Ovary (tissue), 9 donors: Measurements from ENCODE around the gene UPP2. TPM values are rescaled to one million over a fixed set of nuclear protein-coding genes. Genes with fewer than 3 reads are reported as not detected.

ENCODE experiments used
- DNase-seq, 5 donors: peaks; one replicate each; pipeline ENCODE4 v3.0.0-alpha.2; 2019 to 2020
- H3K27ac ChIP-seq, 2 donors: fragments of 200-600 bp; one replicate each; pipeline versions ENCODE4 v1.5.1 to v1.8.0; 2019 to 2022
- H3K27me3 ChIP-seq: fragments of 200-600 bp; one replicate; pipeline ENCODE4 v1.8.0; 2022
- H3K36me3 ChIP-seq: fragments of 200-600 bp; sonication (generic); one replicate; pipeline ENCODE4 v1.5.1; 2019
- H3K4me1 ChIP-seq: one replicate; pipeline ENCODE4 v1.8.1; 2013; ENCODE audit warnings: mild to moderate bottlenecking, moderate library complexity; ENCODE audit not compliant: insufficient read depth
- H3K4me3 ChIP-seq: fragments of 200-600 bp; sonication (generic); one replicate; pipeline ENCODE4 v1.5.1; 2017
- H3K9me3 ChIP-seq, 2 donors: fragments of 200-600 bp in 1 of 2; sonication (generic) in 1 of 2; one replicate each; pipeline versions ENCODE4 v1.5.1 to v1.8.1; 2013 to 2019; ENCODE audit warnings: mild to moderate bottlenecking in 1 of 2, moderate library complexity in 1 of 2
- CTCF ChIP-seq, 3 donors: fragments of 450-650 bp in 2 of 3; fragments of 200-600 bp in 1 of 3; IDR thresholded peaks; one replicate each; pipeline versions ENCODE4 v1.5.1 to v1.8.0; 2016 to 2022; ENCODE audit warnings: antibody characterized with exemption in 3 of 3, mild to moderate bottlenecking in 1 of 3
- EP300 ChIP-seq: sonication (generic); formaldehyde crosslinking; IDR thresholded peaks from one replicate; pipeline ENCODE4 v1.6.1; 2017; ENCODE audit warnings: antibody characterized with exemption
- POLR2A ChIP-seq: fragments of 450-650 bp; IDR thresholded peaks from one replicate; pipeline ENCODE4 v1.6.1; 2017; ENCODE audit warnings: antibody characterized with exemption, mild to moderate bottlenecking, moderate library complexity
- WGBS, 3 donors: extraction: QIAGEN DNeasy Blood & Tissue Kit in 1 of 3; methylation state at CpG; one replicate each; pipeline versions ENCODE4 v1.1.5 to v1.1.7; 2013 to 2017; 5-methylcytosine and 5-hydroxymethylcytosine counted together
- intact Hi-C, 4 donors: fragments of 100-400 bp; cut with DNase I; formaldehyde crosslinking; loops; one replicate each; pipeline versions ENCODE4 v1.11.0 to v1.15.1; 2022 to 2023
- polyA plus RNA-seq, 2 donors: library from polyadenylated mRNA; stranded (reverse); fragments of 200-250 nt in 1 of 2; fragments of 350-450 nt in 1 of 2; fragmentation: Illumina TruSeq in 1 of 2; extraction: RNeasy Lipid Tissue Mini Kit (QIAGEN cat#74804) in 1 of 2; gene quantifications; one replicate each; pipeline ENCODE4 v1.2.3, GENCODE V29; 2013 to 2014
- total RNA-seq, 7 donors: library from RNA; depleted of rRNA in 2 of 7; stranded (reverse); fragments of >200 nt in 2 of 7; fragmentation: NEBNext Ultra II Directional in 3 of 7; extraction: Animal tissue kit (Norgen Biotek cat#: 25700) in 3 of 7; gene quantifications; one replicate each; pipeline versions ENCODE4 v1.1.0 to v1.2.4, GENCODE V29; 2016 to 2023
- donor health status: DM: no; HTN: no; CAD: no; lungs with moderate emphysema.
- donor health status: DM: no; HTN: no; CAD: no.
- donor health status: Bipolar disorder and iron deficiency.
- donor health status: DM: yes; HTN: yes; CAD: no.
- donor health status: DM: no; HTN: no; CAD: no.
- donor health status: DM: yes; HTN: yes; CAD: no.

Gene UPP2
- total and polyA plus RNA-seq, 9 donors = 0.08 to 0.28 (median 0.16) TPM; not detected in 3

- TF ChIP-seq CTCF (IDR thresholded peaks at IDR 0.05) (no peak), POLR2A (no peak), EP300 (no peak)
- Histone ChIP-seq H3K9me3 (no peaks in the 10 kb centered on the region), H3K27me3 (no peaks in the 10 kb centered on the region), H3K36me3 (no peaks in the 10 kb centered on the region), H3K27ac (no peak overlapping the region), H3K4me1 (no peaks in the 10 kb centered on the region), H3K4me3 (no peak overlapping the region)
- WGBS, 3 donors = 84 to 87% (median 85%) methylated on average over 1 of the region's 1 CpG
- intact Hi-C loops = no loop called here
- DNase-seq = no peak
Measured at GRCh38 chr2:158135096-158135495, 33.4 kb downstream of the UPP2 start.

GRCh38 chr2:158138255-158138654, 36.6 kb downstream of the UPP2 start:
- H3K4me3 ChIP-seq = no peak overlapping the region
- no peaks in the 10 kb centered on the region for H3K27me3 ChIP-seq
- WGBS, 3 donors = 47 to 57% (median 50%) methylated on average over 5 of the region's 5 CpGs
- intact Hi-C loops = no loop called here
- H3K36me3 ChIP-seq = no peaks in the 10 kb centered on the region
- no peak overlapping the region for H3K27ac ChIP-seq
- DNase-seq = no peak
- no peak for TF ChIP-seq CTCF (IDR thresholded peaks at IDR 0.05)
- no peak for TF ChIP-seq POLR2A
- no peak for TF ChIP-seq EP300
- no peaks in the 10 kb centered on the region for H3K9me3 ChIP-seq
- no peaks in the 10 kb centered on the region for H3K4me1 ChIP-seq

- no peaks in the 10 kb centered on the region for H3K4me1 ChIP-seq
- WGBS, 3 donors = 65 to 76% (median 73%) methylated on average over 1 of the region's 1 CpG
- no peaks in the 10 kb centered on the region for H3K9me3 ChIP-seq
- no peak overlapping the region for H3K27ac ChIP-seq
- H3K4me3 ChIP-seq = no peak overlapping the region
- no peaks in the 10 kb centered on the region for H3K36me3 ChIP-seq
- no peaks in the 10 kb centered on the region for H3K27me3 ChIP-seq
- intact Hi-C loops = no loop called here
- TF ChIP-seq POLR2A (no peak), EP300 (no peak), CTCF (IDR thresholded peaks at IDR 0.05) (no peak)
- no peak for DNase-seq
Measured at GRCh38 chr2:158140201-158140600, 38.5 kb downstream of the UPP2 start.

- Histone ChIP-seq H3K27ac (no peak overlapping the region), H3K27me3 (no peaks in the 10 kb centered on the region), H3K9me3 (no peaks in the 10 kb centered on the region), H3K4me1 (no peaks in the 10 kb centered on the region), H3K36me3 (no peaks in the 10 kb centered on the region), H3K4me3 (no peak overlapping the region)
- 91 to 94% (median 91%) methylated on average over 3 of the region's 3 CpGs for WGBS, 3 donors
- no peak for DNase-seq
- intact Hi-C loops = no loop called here
- TF ChIP-seq EP300 (no peak), POLR2A (no peak), CTCF (IDR thresholded peaks at IDR 0.05) (no peak)
Measured at GRCh38 chr2:158142165-158142564, 40.5 kb downstream of the UPP2 start.
